Hepatocyte (in vitro differentiated cells): ENCODE results near the gene BCAS3.

Experiments
- CTCF ChIP-seq: fragments of 200-600 bp; sonication (generic); IDR thresholded peaks from 2 replicates; pipeline ENCODE4 v1.5.1; 2016; ENCODE audit warnings: antibody characterized with exemption, mild to moderate bottlenecking; ENCODE audit not compliant: poor library complexity
- EZH2 ChIP-seq: fragments of 200-600 bp; sonication (generic); IDR thresholded peaks from 2 replicates; pipeline ENCODE4 v1.6.1; 2016; ENCODE audit warnings: antibody characterized with exemption, mild to moderate bottlenecking, borderline replicate concordance

- TF ChIP-seq CTCF (no peak), EZH2 (no peak)
Measured at GRCh38 chr17:61011251-61011650, 333.6 kb downstream of the BCAS3 start.
